NCI-H526 treated with DMSO at 0.1 percent for 48 hours (cell line): Measurements from ENCODE around the gene ENO4.

ENCODE experiments used
- DNase-seq: peaks from one replicate; lab custom pipeline; 2025; lab: John Stamatoyannopoulos, UW

ENO4 gene

GRCh38 chr10:116868198-116868676, 18.9 kb downstream of the ENO4 start:
- DNase-seq, result no peak

GRCh38 chr10:116868722-116869121, 19.4 kb downstream of the ENO4 start:
- no peak for DNase-seq

- DNase-seq, result no peak
Observed at GRCh38 chr10:116870949-116871348, 21.6 kb downstream of the ENO4 start.

GRCh38 chr10:116873134-116873533, 23.8 kb downstream of the ENO4 start:
- DNase-seq, result no peak

GRCh38 chr10:116875897-116876296, 26.6 kb downstream of the ENO4 start:
- no peak for DNase-seq

GRCh38 chr10:116877391-116877790, 28.1 kb downstream of the ENO4 start:
- DNase-seq, result no peak

GRCh38 chr10:116878123-116878522, 28.8 kb downstream of the ENO4 start:
- no peak for DNase-seq

GRCh38 chr10:116879817-116880216, 30.5 kb downstream of the ENO4 start:
- DNase-seq, result no peak

- DNase-seq, result no peak
Observed at GRCh38 chr10:116880716-116881482, 31.6 kb downstream of the ENO4 start.

GRCh38 chr10:116882639-116883038, 33.3 kb downstream of the ENO4 start:
- DNase-seq, result no peak

GRCh38 chr10:116886772-116887171, 37.5 kb downstream of the ENO4 start:
- no peak for DNase-seq

- DNase-seq, result no peak
Observed at GRCh38 chr10:116888380-116889055, 39.2 kb downstream of the ENO4 start.

GRCh38 chr10:116889066-116889465, 39.8 kb downstream of the ENO4 start:
- DNase-seq, result no peak

- no peak for DNase-seq
Observed at GRCh38 chr10:116891208-116891607, 41.9 kb downstream of the ENO4 start.

- no peak for DNase-seq
Observed at GRCh38 chr10:116892907-116893685, 43.8 kb downstream of the ENO4 start.

GRCh38 chr10:116893686-116894037, 44.4 kb downstream of the ENO4 start:
- DNase-seq, result no peak

- DNase-seq, result no peak
Observed at GRCh38 chr10:116899626-116900025, 50.3 kb downstream of the ENO4 start.

- DNase-seq, result no peak
Observed at GRCh38 chr10:116905845-116906210, 56.5 kb downstream of the ENO4 start.

GRCh38 chr10:116907245-116907987, 58.1 kb downstream of the ENO4 start:
- no peak for DNase-seq

GRCh38 chr10:116909307-116909706, 60.0 kb downstream of the ENO4 start:
- DNase-seq, result no peak

GRCh38 chr10:116910910-116911309, 61.6 kb downstream of the ENO4 start:
- no peak for DNase-seq

- DNase-seq, result no peak
Observed at GRCh38 chr10:116912162-116912561, 62.9 kb downstream of the ENO4 start.
